ENCODE results near the gene S100A3. TPM values are rescaled to one million over a fixed set of nuclear protein-coding genes. Genes with fewer than 3 reads are reported as not detected.
"Not testable (repeated sequence)": the region's sequence is repeated elsewhere in the genome, so short reads cannot be mapped to it uniquely, and the experiment has no call there.

S100A3 gene
- total RNA-seq, 1 experiment from 2014 or later: not detected

DNA sequence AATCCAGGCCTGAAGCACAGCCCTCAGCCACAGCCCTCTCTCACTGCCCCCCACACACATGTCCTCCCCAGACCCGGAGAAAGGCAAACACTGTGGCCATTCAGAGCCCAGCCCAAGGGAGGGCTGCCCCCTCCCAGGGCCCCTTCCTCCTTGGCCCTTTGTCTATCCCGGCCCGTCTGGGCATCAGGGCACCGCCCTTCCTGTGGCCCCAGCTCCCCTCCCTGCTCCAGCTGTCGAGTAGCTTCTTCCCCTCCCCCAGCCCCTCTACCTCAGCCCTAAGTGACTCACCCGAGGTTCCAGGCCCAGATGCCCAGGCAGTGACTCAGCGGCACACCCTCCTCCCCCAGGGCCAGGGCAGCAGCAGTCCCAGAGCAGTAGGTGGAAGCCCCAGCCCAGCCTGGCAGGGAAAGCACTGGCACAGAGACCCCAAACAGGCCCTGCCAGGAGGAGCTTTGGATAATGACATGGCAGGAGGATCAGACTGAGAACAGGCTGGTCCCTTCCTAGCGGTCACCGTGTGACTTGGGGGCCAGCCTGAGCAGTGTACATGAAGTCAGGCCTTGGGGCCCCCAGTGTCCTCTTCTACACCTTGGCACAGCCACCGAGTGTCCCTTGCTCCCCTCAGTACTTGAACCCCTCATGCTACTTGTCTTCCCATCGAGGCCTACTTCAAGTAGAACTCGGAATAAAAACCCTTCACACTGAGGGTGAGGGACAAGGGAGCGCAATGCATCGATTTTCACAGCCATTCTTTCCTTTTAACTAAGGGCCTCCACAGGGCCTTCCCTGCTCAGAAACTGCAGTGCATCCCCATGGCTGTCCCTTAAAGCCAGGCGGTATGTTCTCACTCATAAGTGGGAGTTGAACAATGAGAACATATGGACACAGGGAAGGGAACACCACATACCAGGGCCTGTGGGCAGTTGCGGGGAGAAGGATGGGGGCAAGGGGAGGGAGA is 17.6 kb upstream of the S100A3 start:
- Histone ChIP-seq H3K4me2 (ENCODE audit: low read depth, low read length, poor library complexity, severe bottlenecking) (no peak overlapping the region), H3K79me2 (ENCODE audit: low read length) (no peaks in the 10 kb centered on the region), H3K36me3 (ENCODE audit: insufficient read depth, low read length) (no peaks in the 10 kb centered on the region), H2AFZ (ENCODE audit: low read length) (no peak overlapping the region), H3K9ac (ENCODE audit: low read length) (no peak overlapping the region), H3K4me1 (ENCODE audit: low read length) (peaks cover 3% of the 10 kb centered on the region; the same call in 1 of the 2 replicates), H3K9me2 (replicated peaks; ENCODE audit: insufficient read depth, low read length) (no peaks in the 10 kb centered on the region), H3K4me3 (ENCODE audit: low read length) (no peak overlapping the region), H3K9me3 (ENCODE audit: low read length) (no peaks in the 10 kb centered on the region), H3K27ac (ENCODE audit: low read length) (no peak overlapping the region), H4K20me1 (ENCODE audit: insufficient read depth, low read depth, low read length) (no peaks in the 10 kb centered on the region), H3K27me3 (ENCODE audit: low read length) (no peaks in the 10 kb centered on the region)
- peak; percentile 45 for DNase-seq

DNA sequence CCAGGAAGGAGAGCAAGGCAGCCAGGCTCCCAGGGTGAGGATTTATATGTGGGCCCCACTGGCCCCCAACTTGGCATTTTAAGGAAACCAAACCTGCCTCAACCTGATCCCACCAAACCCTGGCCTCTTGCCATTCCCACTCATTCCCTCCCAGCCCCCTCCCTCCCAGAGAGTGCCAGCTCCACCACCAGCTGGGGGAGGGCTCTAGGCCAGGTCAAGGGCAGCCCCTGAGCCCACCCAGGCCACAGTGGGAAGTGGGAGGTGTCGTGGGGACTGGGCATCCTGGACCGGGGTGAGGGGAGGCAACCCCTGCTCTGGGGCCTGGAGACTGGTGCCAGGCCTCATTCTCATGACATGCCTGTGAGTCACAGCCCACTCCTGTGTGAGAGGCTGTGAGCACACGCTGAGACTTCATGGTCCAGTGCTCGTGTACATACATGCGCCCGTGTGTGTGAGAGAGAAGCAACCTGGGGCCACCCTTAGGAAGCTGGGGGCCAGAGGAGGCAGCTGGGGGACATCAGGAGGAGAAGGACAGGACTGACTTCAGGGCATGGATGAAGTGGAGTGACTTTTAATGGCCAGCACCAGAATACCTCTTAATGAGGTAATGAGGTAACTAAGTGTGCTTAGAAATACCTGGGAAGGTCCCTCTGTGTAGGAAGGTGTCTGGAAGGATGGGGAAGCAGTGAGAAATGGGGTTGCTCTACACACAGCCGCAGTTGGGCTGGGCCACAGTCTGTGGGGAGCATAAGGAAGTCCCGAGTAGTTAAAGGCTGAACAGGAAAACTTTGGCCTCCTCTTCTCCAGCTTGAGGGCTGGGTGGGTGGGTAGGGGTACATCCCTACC is 16.7 kb upstream of the S100A3 start, which contains the start of gene S100A2:
S100A2 (minus strand) TSS at position 316 of the 846 bp plus-strand sequence. CDS start 1,967 bp downstream, outside the sequence.
- Histone ChIP-seq H3K9me3 (ENCODE audit: low read length) (no peaks in the 10 kb centered on the region), H2AFZ (ENCODE audit: low read length) (peak within 1 kb of the TSS; percentile 43; the same call in 1 of the 2 replicates), H3K4me1 (ENCODE audit: low read length) (peaks cover 3% of the 10 kb centered on the region; the same call in 1 of the 2 replicates), H3K4me2 (ENCODE audit: low read depth, low read length, poor library complexity, severe bottlenecking) (no peak within 1 kb of the TSS), H3K27ac (ENCODE audit: low read length) (no peak within 1 kb of the TSS), H4K20me1 (ENCODE audit: insufficient read depth, low read depth, low read length) (no peaks in the 10 kb centered on the region), H3K79me2 (ENCODE audit: low read length) (no peaks in the 10 kb centered on the region), H3K4me3 (ENCODE audit: low read length) (no peak within 1 kb of the TSS), H3K27me3 (ENCODE audit: low read length) (no peaks in the 10 kb centered on the region), H3K9me2 (replicated peaks; ENCODE audit: insufficient read depth, low read length) (no peaks in the 10 kb centered on the region), H3K36me3 (ENCODE audit: insufficient read depth, low read length) (no peaks in the 10 kb centered on the region), H3K9ac (ENCODE audit: low read length) (no peak within 1 kb of the TSS)
- no peak for DNase-seq

- Histone ChIP-seq H3K9ac (ENCODE audit: low read length) (no peak overlapping the region), H2AFZ (ENCODE audit: low read length) (no peak overlapping the region), H3K4me1 (ENCODE audit: low read length) (peaks cover 3% of the 10 kb centered on the region; the same call in 1 of the 2 replicates), H3K4me3 (ENCODE audit: low read length) (no peak overlapping the region), H3K4me2 (ENCODE audit: low read depth, low read length, poor library complexity, severe bottlenecking) (no peak overlapping the region), H3K27me3 (ENCODE audit: low read length) (no peaks in the 10 kb centered on the region), H4K20me1 (ENCODE audit: insufficient read depth, low read depth, low read length) (no peaks in the 10 kb centered on the region), H3K27ac (ENCODE audit: low read length) (no peak overlapping the region), H3K79me2 (ENCODE audit: low read length) (no peaks in the 10 kb centered on the region), H3K9me2 (replicated peaks; ENCODE audit: insufficient read depth, low read length) (no peaks in the 10 kb centered on the region), H3K9me3 (ENCODE audit: low read length) (no peaks in the 10 kb centered on the region), H3K36me3 (ENCODE audit: insufficient read depth, low read length) (no peaks in the 10 kb centered on the region)
- DNase-seq: no peak
Measured at GRCh38 chr1:153563991-153564390, 14.9 kb upstream of the S100A3 start.

- Histone ChIP-seq H4K20me1 (ENCODE audit: insufficient read depth, low read depth, low read length) (no peaks in the 10 kb centered on the region), H3K9me3 (ENCODE audit: low read length) (no peaks in the 10 kb centered on the region), H3K4me1 (ENCODE audit: low read length) (no peaks in the 10 kb centered on the region), H3K9ac (ENCODE audit: low read length) (no peak overlapping the region), H3K36me3 (ENCODE audit: insufficient read depth, low read length) (no peaks in the 10 kb centered on the region), H3K9me2 (replicated peaks; ENCODE audit: insufficient read depth, low read length) (no peaks in the 10 kb centered on the region), H3K79me2 (ENCODE audit: low read length) (no peaks in the 10 kb centered on the region), H3K27ac (ENCODE audit: low read length) (no peak overlapping the region), H3K27me3 (ENCODE audit: low read length) (no peaks in the 10 kb centered on the region), H2AFZ (ENCODE audit: low read length) (no peak overlapping the region), H3K4me3 (ENCODE audit: low read length) (no peak overlapping the region), H3K4me2 (ENCODE audit: low read depth, low read length, poor library complexity, severe bottlenecking) (no peak overlapping the region)
- no peak for DNase-seq
Measured at GRCh38 chr1:153563483-153563901, 14.4 kb upstream of the S100A3 start.

DNA sequence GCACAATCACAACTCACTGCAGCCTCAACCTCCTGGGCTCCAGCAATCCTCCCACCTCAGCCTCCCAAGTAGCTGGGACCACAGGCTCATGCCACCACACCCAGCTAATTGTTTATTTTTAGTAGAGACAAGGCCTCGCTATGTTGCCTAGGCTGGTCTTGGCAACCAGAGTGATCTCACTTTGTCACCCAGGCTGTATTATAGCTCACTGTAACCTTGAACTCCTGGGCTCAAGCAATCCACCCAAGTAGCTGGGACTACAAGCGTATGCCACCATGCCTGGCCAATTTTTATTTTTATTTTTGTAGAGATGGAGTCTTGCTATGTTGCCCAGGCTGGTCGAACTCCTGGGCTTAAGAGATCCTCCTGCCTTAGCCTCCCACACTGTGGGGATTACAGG is 13.0 kb upstream of the S100A3 start:
- H3K27me3 ChIP-seq (ENCODE audit: low read length); H3K36me3 ChIP-seq (ENCODE audit: insufficient read depth, low read length); H3K4me1 ChIP-seq (ENCODE audit: low read length); H3K79me2 ChIP-seq (ENCODE audit: low read length); H3K4me3 ChIP-seq (ENCODE audit: low read length); H3K9me2 ChIP-seq (replicated peaks; ENCODE audit: insufficient read depth, low read length); H3K27ac ChIP-seq (ENCODE audit: low read length); H2AFZ ChIP-seq (ENCODE audit: low read length); H3K9ac ChIP-seq (ENCODE audit: low read length); DNase-seq; H3K4me2 ChIP-seq (ENCODE audit: low read depth, low read length, poor library complexity, severe bottlenecking); H4K20me1 ChIP-seq (ENCODE audit: insufficient read depth, low read depth, low read length); H3K9me3 ChIP-seq (ENCODE audit: low read length): not testable (repeated sequence)

DNA sequence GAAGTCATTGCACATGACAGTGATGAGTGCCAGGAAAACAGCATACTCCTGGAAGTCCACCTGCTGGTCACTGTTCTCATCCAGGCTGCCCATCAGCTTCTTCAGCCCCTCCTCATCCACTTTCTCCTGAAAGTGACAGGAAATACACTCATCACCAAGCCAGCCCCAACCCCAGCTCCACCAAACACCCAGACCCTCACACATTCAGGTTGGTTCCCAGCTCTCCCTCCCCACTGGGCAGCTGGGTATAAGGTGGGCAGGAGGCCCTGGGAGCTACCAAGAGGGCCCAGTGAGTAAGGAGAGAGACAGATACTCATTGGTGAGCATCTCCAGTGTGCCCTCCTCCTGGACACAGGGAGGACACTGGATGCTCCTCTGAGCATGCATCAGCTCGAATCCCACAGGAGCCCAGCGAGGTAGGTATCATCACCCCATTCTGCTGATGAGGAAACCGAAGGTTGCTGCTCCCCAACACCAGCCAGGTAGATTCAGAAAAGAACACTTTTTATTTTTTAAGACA is 12.5 kb upstream of the S100A3 start:
- H3K9ac ChIP-seq (ENCODE audit: low read length): no peak overlapping the region

GRCh38 chr1:153560771-153561465 is 11.9 kb upstream of the S100A3 start:
- Histone ChIP-seq H3K9me3 (ENCODE audit: low read length) (no peaks in the 10 kb centered on the region), H3K27ac (ENCODE audit: low read length) (no peak overlapping the region), H4K20me1 (ENCODE audit: insufficient read depth, low read depth, low read length) (no peaks in the 10 kb centered on the region), H2AFZ (ENCODE audit: low read length) (no peak overlapping the region), H3K9ac (ENCODE audit: low read length) (no peak overlapping the region), H3K36me3 (ENCODE audit: insufficient read depth, low read length) (no peaks in the 10 kb centered on the region), H3K4me1 (ENCODE audit: low read length) (no peaks in the 10 kb centered on the region), H3K4me3 (ENCODE audit: low read length) (no peak overlapping the region), H3K79me2 (ENCODE audit: low read length) (no peaks in the 10 kb centered on the region), H3K4me2 (ENCODE audit: low read depth, low read length, poor library complexity, severe bottlenecking) (no peak overlapping the region), H3K27me3 (ENCODE audit: low read length) (no peaks in the 10 kb centered on the region), H3K9me2 (replicated peaks; ENCODE audit: insufficient read depth, low read length) (no peaks in the 10 kb centered on the region)
- no peak for DNase-seq

More for the DNA sequence above, 12.5 kb upstream of the S100A3 start:
- Histone ChIP-seq H3K9me2 (replicated peaks; ENCODE audit: insufficient read depth, low read length) (no peaks in the 10 kb centered on the region), H3K9me3 (ENCODE audit: low read length) (no peaks in the 10 kb centered on the region), H3K4me1 (ENCODE audit: low read length) (no peaks in the 10 kb centered on the region), H2AFZ (ENCODE audit: low read length) (no peak overlapping the region), H3K4me2 (ENCODE audit: low read depth, low read length, poor library complexity, severe bottlenecking) (no peak overlapping the region), H3K27ac (ENCODE audit: low read length) (no peak overlapping the region), H3K36me3 (ENCODE audit: insufficient read depth, low read length) (no peaks in the 10 kb centered on the region), H3K79me2 (ENCODE audit: low read length) (no peaks in the 10 kb centered on the region), H3K27me3 (ENCODE audit: low read length) (no peaks in the 10 kb centered on the region), H4K20me1 (ENCODE audit: insufficient read depth, low read depth, low read length) (no peaks in the 10 kb centered on the region), H3K4me3 (ENCODE audit: low read length) (no peak overlapping the region)
- DNase-seq: no peak

All from Karpas-422 (cell line).